Left ventricle myocardium superior (tissue), 1 donor: ENCODE data around the gene XCR1. TPM values are rescaled to one million over a fixed set of nuclear protein-coding genes. Genes with fewer than 3 reads are reported as not detected.
A peak's percentile ranks its signal among the peaks of the same experiment; 100 is the strongest.
"Not testable (repeated sequence)": the region's sequence is repeated elsewhere in the genome, so short reads cannot be mapped to it uniquely, and the experiment has no call there.

Experiments used
- ATAC-seq: fragments of 200-7000 bp; cut with Tn5 transposase; one replicate; pipeline ENCODE4 v1.9.1; 2020; ENCODE audit warnings: mild to moderate bottlenecking, moderate library complexity
- DNase-seq: peaks from one replicate; pipeline ENCODE4 v3.0.0-alpha.2; 2020
- intact Hi-C: fragments of 100-400 bp; cut with micrococcal nuclease; formaldehyde crosslinking; loops from one replicate; pipeline ENCODE4 v1.11.0; 2022
- total RNA-seq: library from RNA; stranded (reverse); fragmentation: NEBNext Ultra II Directional; extraction: Animal tissue kit (Norgen Biotek cat#: 25700); gene quantifications from one replicate; pipeline ENCODE4 v1.2.1, GENCODE V29; 2021
- donor health status: DM: no; HTN: yes; CAD: no; lungs with severe emphysema.

Gene XCR1
- total RNA-seq, 1 donor from 2014 or later: not detected

DNA sequence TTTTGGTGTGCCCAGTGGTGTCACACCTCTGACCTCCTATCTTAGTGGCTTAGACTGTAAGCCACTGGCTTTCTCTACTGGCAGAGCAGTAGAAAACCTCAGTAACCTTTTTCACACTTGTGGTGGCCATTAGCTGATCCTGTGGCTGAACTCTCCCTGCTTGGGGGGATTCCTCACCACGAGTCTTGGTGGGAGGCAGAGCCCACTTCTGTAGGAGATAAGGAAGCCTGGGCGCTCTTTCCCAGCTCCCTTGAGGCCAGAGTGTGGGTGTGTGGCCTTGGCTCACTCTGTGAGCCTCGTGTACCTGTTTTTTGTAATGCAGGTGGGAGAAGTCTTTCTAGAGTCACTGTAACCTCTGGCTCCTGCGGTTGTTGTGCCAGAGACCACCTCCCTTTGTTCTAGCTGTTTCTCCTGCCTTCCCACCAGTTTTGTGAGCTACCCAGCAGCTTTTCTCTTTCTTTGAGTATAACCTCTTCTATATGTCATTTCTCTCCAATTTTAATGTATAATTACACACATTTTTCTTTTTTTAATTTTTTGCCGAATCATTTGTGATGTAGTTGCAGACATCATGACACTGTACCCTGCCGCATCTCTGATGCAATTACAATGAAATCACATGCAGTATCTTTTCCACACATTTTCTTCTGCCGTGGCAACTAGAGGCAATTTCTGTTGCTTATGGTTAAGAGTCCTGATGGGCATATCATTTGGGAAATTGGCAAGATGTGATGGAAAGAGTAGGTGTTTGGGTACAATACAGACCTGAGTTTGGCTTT is 13.8 kb downstream of the XCR1 start:
- intact Hi-C loops: no loop called here
- ATAC-seq (no peak), DNase-seq (no peak)

DNA sequence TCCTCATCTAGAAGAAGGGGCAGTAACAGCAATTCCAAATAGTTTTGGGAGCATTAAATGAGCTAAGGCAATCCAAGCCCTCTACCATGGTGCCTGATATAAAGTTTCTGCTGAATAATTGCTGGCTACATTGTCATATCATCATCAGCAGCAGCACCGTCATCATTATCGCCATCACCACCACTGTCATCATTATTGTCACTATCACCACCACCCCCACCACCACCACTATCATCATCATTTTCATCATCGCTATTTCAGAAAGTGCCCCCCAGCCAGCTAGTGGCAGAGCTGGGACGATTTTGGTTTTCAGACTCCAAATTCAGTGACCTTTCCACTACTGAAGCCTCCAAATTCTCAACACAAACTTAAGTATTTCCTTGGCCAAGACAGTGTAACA is 15.0 kb downstream of the XCR1 start:
- intact Hi-C loops: no loop called here
- ATAC-seq (no peak), DNase-seq (no peak)

DNA sequence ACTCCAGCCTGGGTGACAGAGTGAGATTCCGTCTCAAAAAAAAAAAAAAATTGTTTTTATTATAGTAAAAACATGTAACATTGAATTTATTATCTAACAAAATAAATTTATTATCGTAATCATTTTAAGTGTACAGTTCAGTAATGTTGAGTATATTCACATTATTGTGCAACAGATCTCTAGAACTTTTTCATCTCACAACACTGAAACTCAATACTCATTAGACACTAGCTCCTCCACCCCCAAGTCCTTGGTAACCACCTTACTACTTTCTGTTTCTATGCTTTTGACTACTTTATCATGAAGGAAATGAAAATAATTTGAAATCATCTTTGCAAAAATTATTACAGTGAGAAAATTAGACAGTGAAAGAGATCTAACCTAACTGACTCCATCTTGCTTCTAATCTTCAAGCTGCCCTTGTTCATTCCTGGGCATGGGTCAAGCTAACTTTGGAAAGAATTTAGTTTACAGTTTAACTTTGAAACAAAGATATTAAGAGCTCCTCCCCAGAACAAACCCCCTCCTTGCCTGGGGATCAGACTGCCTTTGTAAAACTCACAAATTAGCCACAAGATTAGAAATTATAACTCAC is 16.7 kb downstream of the XCR1 start:
- no peak for DNase-seq
- intact Hi-C loops: no loop called here
- ATAC-seq: no peak

DNA sequence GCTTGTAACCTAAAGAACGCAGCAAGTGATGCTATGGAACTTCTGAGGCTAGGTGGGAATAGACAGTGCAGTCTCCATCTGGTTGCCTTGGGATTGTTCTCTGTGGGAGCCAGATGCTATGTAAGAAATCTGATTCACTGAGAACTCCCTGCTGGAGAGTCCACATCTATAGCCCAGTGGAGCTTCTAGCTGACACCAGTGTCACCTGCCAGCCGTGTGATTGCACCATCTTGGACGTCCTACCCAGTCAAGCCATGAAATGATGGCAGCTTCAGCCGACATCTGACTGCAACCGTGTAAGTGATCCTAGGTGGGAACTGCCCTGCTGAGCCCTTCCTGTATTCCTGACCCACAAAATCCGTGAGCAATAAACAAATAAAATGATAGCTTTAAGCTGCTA is 19.2 kb downstream of the XCR1 start:
- ATAC-seq: no peak
- DNase-seq: no peak
- intact Hi-C loops: no loop called here

DNA sequence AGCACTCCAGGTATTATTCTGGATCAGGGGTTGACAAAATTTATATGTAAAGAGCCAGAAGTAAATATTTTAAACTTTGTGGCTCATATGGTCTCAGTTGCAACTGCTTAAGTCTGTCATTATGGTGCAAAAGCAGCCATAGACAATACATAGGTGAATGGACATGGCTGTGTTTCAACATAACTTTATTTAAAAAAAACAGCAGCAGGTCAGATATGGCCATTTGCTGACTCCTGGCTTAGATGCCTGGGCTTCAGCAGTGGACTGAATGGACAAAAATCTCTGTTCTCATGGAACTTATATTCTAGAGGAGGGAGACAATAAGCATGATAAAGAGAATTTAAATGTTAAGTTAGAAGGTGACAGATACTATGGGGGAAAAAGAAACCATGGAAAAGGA is 20.0 kb downstream of the XCR1 start:
- intact Hi-C loops: no loop called here
- ATAC-seq: no peak

DNA sequence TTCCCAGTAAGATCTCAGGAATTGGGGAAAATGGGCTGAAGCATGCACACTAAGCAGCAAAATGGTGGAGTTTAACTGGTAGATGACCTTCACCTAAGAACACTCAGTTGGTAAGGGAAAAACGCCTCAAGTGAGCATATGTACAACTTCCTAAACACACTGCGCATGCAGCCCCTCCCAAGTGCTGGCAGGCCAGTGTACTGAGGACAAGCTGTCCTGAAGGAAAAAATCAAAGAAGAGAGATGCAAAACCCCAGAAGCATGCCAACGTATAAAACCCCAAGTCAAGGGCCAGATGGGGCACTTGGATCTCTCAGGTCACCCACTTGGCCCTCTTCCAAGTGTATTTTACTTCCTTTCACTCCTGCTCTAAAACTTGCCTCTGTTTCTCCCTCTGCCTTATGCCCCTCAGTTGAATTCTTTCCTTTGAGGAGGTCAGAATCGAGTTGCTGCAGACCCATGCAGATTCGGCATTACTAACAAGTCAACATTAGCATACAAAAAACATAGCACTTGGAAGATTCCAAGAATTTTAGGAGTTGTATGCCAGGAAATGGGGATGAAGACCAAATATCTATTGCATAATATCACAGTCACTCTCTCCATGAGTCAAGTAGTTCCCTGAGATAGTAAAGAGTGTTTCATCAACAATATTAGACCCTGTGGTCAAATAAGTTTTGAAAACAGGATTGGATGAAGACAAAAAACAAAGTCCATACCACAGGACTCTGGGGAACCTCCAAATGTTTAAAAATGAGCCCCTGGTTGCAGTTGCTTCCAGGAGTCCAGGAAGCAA is 20.8 kb downstream of the XCR1 start:
- ATAC-seq (peak; percentile 88), DNase-seq (no peak)
- intact Hi-C loops: no loop called here

More for the DNA sequence above, 20.0 kb downstream of the XCR1 start:
- no peak for DNase-seq

DNA sequence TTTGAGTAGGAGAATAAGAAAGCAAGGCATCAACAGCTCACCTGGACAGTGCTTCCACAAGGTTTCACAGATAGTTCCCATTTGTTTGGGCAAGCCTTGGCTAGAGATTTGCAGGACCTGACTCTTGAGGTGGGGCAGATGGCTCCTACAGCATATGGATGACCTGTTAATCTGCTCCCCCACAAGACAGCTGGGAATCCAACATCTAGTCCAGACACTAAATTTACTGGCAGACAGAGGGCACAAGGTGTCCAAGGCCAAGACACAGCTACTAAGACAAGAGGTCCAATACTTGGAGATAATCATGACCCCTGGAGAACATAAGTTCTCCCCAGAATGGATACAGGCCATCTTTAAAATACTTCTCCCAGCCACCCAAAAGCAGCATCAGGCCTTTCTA is 23.6 kb downstream of the XCR1 start:
- not testable (repeated sequence) for ATAC-seq

DNA sequence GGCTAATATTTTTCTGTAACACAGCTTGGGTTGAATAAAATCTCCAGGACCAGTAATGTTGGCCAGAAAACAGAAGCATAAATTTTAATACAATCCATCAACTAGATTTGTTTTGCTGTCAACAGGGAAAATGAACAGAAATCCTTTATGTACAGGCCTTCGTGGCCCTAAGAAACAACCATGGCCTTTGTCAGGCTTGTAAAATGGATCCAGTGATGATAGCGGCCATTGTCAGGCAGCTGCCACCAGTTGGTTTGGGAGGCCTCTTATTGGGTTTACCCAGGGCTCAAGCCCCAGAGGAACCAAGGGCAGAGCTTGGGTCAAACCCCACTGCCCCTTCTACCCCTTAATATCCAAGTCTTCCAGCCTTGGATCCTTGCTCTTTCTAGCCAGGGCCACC is 26.1 kb downstream of the XCR1 start:
- DNase-seq: no peak

More for the DNA sequence above, 23.6 kb downstream of the XCR1 start:
- intact Hi-C loops, DNase-seq: not testable (repeated sequence)

DNA sequence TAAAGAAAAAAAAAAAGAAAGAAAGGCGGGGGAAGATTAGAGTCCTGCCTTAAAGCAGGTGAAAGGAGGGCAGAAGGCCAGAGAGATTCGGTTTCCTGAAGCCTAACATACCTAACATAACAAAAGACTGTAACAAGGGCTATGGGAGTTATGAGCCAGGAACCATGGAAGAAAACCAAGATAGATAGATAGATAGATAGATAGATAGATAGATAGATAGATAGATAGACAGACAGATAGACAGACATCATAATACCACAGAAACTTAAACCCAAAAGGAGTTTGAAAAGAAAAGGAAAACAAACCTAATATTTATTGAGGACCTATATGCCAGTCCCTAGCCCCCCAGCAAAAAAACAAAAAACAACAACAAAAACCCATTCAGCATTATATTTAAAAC is 29.3 kb downstream of the XCR1 start:
- DNase-seq: no peak
- intact Hi-C loops: no loop called here
- ATAC-seq: no peak

More for the DNA sequence above, 26.1 kb downstream of the XCR1 start:
- no peak for ATAC-seq
- intact Hi-C loops: no loop called here

DNA sequence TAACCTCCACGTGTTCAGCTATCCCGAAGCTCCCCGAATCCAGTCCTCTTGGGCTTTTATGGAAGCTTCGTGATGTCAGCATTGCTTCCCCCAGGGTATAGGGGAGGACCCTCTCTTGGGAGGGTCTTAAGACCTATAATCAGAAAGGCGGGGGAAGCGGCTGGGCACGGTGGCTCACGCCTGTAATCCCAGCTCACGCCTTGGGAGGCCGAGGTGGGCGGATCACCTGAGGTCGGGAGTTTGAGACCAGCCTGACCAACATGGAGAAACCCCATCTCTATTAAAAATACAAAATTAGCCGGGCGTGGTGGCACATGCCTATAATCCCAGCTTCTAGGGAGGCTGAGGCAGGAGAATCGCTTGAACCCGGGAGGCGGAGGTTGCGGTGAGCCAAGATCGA is 29.8 kb downstream of the XCR1 start:
- DNase-seq, intact Hi-C loops, ATAC-seq: not testable (repeated sequence)

DNA sequence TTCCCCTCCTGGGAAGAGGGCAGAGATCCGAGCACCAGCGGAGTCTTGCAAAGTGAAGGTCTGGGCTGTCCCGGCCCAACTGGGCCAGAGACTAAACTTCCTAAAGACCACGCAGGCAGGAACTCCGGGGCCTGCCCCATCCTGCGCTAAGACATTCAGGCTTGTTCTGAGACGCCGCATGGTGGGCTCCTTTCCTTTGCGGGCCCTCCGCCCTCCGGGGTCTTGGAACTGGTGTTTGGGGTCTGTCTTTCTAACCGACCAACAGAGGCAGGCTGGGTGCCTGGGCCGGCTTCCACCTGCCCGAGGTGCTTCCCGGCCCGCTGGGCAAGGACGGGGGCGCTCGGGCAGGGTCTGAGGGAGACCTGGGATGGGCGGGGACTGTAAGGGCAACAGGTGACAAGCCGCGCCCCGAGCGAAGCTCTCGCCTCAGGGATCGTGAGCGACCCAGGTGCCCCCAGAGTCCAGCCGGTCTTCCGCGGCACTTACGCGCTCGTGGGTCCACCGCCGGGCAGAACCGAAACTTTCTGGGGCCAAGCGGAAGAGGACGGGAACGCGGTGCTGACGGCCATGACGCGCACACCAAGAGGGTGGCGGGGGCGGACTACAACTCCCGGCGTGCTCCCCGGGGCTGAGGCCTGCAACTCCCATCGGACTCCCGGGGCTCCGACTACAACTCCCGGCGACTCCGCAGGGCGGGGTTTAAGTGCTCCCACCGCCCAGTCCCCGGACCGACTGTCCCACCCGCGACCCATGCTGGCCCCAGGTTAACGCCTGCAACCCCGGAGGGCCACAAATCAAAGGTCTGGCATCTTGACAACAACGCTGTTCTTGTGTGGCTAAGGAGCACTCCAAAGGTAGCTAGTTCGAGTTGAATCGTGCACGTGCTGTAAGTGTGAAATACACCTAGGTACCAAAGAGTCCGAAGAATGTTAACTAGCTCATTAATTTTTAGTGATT is 31.8 kb downstream of the XCR1 start, which contains the start of gene FYCO1:
TSS of gene FYCO1 (minus strand) at position 589 of the 957 bp plus-strand sequence. CDS start 10,914 bp downstream, outside the sequence.
- intact Hi-C loops: no loop called here
- DNase-seq: peak; percentile 97
- ATAC-seq: peak; percentile 90

DNA sequence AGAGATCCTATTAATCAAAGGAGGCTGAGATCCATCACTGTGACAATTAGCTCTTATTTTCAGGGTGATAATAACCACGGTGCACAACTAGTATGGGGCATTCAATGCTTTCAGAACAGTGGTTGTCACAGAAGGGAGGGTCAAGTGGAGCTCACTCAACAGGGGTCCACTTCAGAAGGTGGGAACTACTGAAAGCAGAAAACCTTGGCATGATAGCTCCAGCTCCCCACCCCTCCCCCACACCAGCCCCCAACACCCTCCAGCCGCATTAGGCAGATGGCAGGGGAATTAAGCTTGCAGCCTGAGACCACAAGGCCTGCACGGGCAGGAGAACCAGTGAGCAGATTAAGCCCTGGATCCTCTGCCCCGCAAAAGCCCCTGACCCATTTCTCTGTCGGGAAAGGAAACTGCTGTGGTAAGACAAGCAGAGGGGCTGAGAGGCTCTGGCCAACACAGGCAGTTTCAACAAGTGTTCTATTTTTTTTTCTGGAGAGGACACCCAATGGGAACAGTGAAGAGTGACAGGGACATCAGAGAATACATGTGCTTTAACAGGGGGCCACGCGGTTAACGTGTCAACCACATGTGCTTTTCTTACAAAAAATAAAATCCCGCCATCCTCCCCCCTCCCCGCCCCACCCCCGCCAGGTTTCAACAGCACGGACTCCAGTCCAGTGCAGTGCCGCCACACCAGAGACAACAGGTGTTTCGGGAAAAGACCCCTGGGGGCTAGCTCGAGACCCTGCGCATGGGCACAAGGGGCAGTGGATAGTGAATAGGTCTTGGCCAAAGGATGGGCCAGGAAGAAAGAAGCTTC is 32.7 kb downstream of the XCR1 start:
- intact Hi-C loops: no loop called here
- peak; percentile 14 for ATAC-seq
- peak; percentile 43 for DNase-seq

DNA sequence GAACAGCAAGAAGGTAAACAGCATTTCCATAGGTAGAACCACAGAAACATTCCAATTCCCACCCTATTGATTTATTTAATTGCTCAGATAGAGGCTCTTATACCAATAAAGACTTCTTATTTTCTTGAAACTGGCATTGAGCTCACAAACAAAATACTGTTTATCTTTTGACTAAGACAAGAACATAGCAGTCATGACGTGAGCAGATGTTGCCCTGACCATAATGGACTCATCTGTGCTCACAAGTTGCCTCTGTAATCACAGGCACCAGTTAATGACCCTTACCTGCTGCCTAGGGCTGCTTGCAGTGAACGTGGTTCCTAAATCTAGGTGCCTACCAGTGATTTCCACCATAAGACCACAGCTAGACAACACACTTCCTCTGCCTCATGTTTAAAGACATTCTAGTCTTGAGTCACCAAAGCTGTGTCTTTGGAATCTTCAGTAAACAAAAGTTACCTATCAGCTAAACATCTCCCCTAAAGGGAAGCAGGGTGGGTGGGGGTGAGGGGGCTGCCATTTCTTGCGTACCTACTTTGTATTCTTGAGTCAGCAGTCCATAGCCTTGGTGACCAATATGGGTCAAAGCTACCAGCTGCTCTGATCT is 33.8 kb downstream of the XCR1 start:
- ATAC-seq: no peak
- intact Hi-C loops: no loop called here
- no peak for DNase-seq

DNA sequence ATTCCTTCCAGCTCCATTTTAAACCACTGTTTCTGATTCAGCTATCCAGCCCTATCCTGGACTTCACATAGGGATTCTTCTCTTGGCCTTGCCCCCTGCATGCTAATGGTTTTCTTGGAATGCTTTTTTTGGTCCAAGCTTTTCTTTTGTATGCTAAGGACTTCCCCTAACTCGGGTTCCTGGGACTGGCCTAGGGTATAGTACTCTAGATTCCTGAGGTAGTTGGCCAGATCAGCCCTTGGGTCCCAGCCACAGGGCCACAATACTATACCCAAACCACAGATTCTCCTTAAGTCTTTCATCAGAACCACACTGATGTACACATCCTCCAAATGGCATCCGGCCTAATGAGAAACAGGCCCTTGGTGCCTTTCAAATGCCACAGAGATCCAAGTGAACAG is 34.5 kb downstream of the XCR1 start:
- DNase-seq: no peak
- intact Hi-C loops: no loop called here
- ATAC-seq: no peak

DNA sequence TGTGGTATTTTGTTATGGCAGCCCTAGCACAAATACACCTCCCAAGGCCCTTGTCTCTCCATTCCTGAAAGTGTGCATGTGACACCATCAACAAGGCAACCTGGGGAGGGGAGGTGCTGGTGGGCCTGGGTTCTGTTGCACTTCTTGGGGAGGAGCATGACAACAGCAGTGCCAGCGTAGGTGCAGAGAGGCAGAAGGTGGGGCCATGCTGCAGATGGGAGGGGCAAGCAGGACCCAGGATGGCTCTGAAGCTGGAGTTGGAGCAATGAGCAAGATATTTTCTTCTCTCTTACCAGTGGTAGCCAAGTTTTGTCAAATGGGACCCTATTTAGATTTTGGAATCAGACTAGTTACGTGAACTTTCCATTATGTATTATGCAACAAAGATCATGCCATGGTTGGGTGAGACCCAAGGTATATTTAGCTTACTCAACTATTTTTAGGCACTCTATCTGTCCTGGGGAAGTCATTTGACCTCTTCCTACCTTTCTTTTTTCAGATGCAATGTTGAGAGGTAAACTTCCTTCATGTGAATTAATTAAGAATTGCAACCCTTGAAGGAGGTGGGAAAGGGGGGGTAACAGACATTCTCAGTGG is 35.1 kb downstream of the XCR1 start:
- ATAC-seq: peak; percentile 53
- intact Hi-C loops: no loop called here

DNA sequence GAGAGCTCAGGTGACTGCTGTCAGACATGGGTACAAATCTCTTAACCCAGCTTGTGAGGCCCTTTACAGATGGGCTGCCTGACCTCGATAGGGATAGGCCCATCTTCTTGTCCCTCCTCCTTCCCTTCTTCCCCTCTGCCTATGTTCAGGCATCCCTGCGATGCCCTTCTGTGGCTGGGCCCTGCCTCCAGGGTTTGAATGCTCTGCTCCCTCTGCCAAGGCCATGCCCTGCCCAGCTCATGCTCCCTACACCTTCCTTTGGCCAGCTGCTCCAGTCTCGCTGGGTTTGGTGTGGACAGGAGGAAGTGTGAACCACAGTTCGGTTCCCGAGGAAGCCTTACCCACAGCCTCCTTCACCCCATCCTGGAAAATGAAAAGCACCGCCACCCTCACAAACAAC is 35.9 kb downstream of the XCR1 start:
- DNase-seq (peak; percentile 57), ATAC-seq (peak; percentile 13)
- intact Hi-C loops: no loop called here

More for the DNA sequence above, 35.1 kb downstream of the XCR1 start:
- peak; percentile 52 for DNase-seq

DNA sequence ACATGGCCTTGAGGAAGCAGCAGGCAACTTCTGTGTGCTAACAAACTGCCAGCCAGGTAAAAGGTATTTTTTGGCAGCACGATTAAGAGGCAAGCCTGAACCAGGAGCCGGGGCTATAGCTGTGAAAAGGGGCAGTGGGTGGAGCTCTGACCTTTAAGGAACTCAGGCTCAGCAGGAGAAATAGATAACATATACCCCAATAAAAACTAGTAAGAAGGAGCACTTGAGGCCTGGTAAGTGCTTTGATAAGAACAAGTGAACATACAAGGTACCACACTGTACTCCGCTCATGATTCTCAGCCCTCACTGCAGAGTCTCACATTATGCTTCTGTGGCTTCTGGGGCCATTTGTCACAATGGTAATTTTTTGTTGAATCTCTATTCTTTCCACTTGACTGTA is 37.1 kb downstream of the XCR1 start:
- intact Hi-C loops: no loop called here

More for the DNA sequence above, 37.1 kb downstream of the XCR1 start:
- DNase-seq (no peak), ATAC-seq (no peak)
